CMK (cell line): ENCODE results near the gene KRT13.

Source experiments
- DNase-seq: peaks from one replicate; pipeline ENCODE4 v3.0.0-alpha.2; 2010; ENCODE audit warnings: low read depth

KRT13 gene

DNA sequence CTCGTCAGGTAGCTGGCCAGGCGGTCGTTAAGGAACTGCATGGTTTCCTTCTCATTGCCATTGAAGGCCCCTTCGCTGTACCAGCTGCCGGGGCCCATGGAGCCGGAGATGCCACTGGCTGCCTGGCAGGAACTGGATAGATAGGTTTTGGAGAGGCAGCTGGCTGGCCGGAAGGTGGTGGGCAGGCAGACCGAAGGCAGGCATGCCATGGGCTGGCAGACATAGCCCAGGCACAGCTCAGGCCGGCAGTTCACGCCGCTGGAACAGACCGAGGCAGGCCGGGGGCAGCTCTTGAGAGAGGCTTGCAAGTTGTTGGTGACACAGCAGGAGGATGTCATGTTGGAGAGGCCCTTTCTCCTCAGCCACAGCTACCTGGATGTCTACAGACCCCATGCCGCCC is 38.4 kb downstream of the KRT13 start, which contains the start of gene KRT32:
Gene KRT32 (minus strand): TSS at position 399 of the 400 bp plus-strand sequence. CDS start 61 bp downstream, at position 338.
- DNase-seq, result no peak

DNA sequence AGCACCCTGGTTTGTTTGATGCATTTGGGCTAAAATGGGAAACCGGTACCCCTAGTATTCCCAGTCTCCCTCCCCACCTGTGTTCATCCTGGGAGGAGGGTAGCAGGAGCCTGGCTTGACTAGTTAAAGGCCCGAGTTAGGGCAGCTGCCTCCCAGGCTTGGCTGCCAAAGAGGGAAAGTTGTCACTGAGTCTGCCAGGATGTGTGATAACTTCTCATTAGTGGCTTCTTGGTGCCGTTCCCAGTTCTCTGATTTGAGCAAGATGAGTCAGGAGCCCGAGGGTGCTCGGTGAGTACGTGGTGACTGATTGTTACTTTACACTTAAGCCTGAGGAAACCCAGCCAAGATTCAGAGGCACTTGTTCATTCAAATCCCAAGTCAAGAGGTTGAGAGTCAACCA is 40.7 kb downstream of the KRT13 start:
- DNase-seq, result no peak

DNA sequence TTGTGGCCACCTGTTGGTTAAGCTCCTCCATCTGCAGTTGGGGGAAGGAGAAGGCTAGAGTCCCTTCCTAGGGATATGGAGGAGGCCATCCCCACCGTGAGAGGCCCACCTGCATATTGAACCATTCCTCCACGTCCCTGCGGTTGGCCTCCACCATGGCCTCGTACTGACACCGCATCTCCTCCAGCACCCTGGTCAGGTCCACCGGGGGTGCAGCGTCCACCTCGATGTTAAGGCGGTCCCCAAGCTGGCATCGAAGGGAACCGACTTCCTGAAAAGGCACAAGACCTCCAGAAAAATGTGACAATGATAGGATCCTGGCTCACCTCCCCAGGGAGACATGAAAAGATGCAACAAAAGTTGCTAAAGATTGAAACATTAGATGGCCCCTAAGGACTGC is 41.2 kb downstream of the KRT13 start:
- no peak for DNase-seq

DNA sequence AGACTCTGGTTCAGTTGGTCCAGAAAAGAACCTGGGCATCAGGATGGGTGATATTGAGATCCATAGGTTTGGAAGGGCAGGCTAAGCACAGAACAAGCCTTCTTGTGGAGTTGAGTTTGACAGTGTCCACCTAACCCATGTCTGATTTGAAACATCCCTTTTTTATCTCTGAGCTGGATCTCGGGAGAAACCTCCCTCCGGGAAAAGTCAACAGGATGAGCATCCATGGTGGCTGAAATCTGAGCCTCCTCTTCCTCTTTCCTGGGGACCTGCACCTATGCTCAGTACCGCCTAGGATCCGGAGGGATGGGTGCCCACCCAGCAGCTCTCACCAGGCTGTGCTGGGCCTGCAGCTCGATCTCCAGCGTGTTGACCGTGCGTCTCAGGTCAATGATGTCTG is 41.7 kb downstream of the KRT13 start:
- DNase-seq, result no peak

DNA sequence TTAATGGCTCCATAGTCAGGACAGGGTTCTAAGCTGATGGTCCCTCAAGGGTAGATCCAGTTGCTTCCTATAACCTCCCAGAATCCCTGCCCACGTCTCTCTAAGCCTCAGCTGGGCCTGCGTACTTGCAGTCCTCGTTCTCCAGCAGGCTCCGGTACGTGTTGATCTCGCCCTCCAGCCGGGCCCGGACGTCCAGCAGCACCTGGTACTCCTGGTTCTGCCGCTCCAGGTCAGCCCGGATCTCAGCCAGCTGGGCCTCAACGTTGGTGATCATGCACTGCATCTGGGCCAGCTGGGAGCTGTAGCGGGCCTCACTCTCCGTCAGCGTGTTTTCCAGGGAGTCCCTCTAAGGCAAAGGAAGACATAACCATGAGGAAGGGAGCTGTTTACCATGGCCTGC is 42.7 kb downstream of the KRT13 start:
- DNase-seq, result no peak

DNA sequence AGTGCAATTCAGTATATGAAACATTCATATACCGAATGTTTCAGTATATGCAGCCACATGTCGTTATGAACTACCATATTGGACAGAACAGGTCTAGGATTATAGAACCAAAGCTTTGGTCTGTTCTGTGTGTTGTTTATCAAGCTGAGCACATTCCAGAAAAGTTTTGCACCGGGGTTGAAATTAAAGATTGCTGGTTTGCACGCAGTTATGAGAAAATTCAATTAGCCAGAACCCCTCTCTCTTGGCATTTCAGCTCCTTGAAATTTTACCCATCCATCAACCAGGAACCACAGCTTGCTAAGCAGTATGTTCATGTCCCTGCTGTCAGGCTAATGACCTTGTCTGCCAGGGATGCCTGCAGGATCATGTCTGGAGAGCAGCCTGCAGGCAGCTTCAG is 47.7 kb downstream of the KRT13 start:
- DNase-seq, result no peak

DNA sequence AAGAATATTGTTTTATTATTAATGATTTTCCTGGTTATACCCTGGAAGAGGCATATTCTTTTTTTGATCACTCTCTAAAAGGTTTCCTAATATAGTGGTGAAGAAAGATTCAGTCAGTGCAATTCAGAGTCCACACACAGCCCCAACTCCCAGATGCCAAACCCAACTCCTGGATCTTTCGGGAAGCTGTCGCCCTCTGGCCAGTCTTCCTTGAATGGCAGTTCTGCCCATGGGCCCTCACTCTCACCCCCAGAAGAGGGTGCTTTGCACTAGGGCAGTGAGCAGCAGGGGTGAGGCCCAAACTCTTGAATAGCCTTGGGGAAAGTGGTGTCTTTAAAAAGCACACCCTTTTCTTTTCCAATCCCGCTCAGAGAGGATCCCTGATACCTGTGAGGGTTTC is 49.2 kb downstream of the KRT13 start:
- DNase-seq, result no peak

DNA sequence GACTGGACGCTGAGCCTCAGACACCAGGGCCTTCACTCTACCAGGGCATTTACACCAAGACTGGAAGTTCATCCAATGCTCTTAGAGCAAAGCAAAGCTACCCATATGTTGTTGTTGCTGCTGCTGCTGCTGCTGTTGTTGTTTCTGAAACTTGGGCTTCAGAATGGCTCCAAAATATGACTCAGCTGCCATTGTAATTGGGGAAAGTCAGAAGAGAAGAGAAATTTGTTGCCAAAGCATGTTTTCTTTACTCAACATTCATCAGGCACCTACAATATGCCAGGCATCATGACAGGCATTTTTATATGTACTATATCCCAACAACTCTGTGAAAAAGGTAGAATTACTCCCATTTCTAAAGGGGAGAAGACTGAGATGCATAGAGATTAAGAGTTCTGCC is 50.2 kb downstream of the KRT13 start:
- DNase-seq, result no peak

DNA sequence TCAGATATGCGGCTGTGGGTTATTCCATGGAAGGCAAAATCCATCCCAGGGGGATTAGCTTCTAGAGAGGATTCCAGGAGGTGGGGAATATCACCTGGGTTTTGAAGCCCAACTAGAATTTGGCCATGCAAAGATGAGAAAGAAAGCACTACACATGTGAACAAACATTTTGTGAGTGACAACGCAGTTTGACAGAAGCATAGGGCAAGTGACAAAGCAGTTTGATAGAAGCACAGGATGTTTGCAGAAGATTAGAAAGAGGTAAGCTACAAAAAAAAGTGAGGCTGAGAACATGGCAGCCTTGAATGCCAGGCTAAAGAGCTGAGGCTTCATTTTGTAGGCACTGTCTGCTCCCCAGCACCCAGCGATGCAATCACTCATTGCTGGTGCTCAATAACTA is 52.3 kb downstream of the KRT13 start:
- DNase-seq, result no peak

DNA sequence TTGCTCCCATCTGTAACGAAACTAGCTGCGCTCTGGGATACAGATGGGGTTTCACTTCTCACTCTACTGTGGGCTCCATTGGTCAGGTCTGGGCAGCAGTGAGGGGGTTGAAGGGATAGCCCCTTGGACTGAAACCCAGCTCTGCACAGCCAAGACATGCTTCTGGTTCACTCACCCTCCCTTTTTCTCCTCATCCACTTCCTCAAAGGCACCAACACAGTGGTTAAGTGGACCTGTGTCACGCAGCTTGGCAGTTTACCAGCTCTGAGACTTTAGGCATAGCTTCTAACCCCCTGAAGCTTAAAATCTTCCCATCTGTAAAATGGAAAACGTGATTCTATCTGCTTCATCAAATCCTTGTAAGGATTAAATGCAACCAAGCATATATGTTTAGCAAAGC is 53.1 kb downstream of the KRT13 start:
- no peak for DNase-seq

DNA sequence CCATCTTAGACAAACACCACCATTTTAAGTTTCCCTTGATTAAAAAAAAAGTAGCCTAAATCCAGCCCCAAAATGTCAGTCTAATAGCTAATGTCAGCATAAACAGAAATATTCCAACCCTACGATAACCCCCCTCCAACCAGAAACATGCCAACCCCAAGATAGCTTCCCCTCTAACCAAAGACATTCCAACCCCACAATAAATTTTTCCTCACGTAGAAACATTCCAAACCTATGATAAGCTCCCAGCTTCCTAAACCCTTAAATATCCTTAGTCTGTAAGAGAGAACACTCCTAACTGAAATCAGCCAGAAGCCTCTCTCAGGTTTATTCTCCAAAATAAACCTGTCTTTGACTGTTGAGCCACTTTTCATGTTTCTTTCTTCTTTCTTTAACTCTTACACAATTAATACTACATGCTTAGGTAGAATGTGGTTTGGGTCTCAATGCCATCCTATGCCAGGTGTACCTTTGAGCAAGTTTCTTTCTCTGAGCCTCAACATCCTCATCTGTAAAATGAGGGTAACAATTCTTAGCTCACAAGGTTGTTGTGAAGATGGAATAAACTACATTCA is 54.2 kb downstream of the KRT13 start:
- DNase-seq, result no peak
